Measurements from ENCODE around the gene NUDT8. TPM values are rescaled to one million over a fixed set of nuclear protein-coding genes. Genes with fewer than 3 reads are reported as not detected.

Gene NUDT8
- total RNA-seq, 4 donors from 2014 or later = 16.7 to 67.7 (median 51.1) TPM

DNA sequence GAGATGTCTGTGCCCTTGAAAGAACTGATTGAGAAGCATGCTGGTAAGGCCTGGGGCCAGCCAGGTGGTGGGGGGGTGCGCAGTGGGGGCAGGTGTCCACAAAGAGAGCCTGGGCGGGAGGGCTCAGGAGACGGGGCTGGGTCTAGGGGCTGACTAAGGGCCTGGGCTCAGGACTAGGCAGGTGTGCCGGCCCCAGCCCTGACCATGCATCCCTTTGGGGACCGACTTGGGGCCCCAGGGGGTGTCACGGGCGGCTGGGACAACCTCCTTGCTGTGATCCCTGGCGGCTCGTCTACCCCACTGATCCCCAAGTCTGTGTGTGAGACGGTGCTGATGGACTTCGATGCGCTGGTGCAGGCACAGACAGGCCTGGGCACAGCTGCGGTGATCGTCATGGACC, 18.6 kb downstream of the NUDT8 start:
- peaks cover 21 to 30% of the 10 kb centered on the region in 2 donors for H3K36me3 ChIP-seq

DNA sequence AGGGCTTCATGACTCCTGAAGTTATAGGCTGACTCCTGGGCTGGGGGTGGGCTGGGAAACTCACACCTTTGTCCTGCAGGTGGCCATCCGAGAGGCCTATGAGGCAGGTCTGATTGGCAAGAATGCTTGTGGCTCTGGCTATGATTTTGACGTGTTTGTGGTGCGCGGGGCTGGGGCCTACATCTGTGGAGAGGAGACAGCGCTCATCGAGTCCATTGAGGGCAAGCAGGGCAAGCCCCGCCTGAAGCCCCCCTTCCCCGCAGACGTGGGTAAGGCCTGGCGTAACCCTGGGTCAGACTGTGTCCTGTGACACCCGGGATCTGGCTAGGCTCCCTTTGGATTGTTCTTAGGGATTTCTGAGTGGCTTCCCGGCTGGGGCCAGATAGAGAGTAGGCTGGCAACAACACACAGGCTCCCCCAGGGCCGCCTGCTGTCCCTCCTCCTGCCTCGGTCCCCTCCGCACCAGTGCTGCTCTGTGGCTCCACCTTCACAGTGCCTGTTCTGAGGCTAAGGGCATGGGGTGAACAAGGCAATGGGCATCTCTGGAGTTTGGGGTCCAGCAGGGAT, 19.4 kb downstream of the NUDT8 start:
- Histone ChIP-seq H3K27ac (no peak overlapping the region), H3K36me3 (peaks cover 21 to 30% of the 10 kb centered on the region in 2 donors), H3K4me1 (peaks cover 20 to 38% of the 10 kb centered on the region in 2 donors), H3K9me3 (no peaks in the 10 kb centered on the region), H3K4me3 (replicated peaks in 1 of 3) (no peak overlapping the region), H3K27me3 (no peaks in the 10 kb centered on the region)
- DNase-seq = no peak
- WGBS, 2 donors = 87 to 92% methylated on average over 12 to 14 of the region's 15 CpGs
- intact Hi-C loops (cut with DNase I) = no loop called here
- no peak for TF ChIP-seq POLR2A (IDR thresholded peaks at IDR 0.05)
- TF ChIP-seq, protein P1, sequence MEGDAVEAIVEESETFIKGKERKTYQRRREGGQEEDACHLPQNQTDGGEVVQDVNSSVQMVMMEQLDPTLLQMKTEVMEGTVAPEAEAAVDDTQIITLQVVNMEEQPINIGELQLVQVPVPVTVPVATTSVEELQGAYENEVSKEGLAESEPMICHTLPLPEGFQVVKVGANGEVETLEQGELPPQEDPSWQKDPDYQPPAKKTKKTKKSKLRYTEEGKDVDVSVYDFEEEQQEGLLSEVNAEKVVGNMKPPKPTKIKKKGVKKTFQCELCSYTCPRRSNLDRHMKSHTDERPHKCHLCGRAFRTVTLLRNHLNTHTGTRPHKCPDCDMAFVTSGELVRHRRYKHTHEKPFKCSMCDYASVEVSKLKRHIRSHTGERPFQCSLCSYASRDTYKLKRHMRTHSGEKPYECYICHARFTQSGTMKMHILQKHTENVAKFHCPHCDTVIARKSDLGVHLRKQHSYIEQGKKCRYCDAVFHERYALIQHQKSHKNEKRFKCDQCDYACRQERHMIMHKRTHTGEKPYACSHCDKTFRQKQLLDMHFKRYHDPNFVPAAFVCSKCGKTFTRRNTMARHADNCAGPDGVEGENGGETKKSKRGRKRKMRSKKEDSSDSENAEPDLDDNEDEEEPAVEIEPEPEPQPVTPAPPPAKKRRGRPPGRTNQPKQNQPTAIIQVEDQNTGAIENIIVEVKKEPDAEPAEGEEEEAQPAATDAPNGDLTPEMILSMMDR (IDR thresholded peaks at IDR 0.05) = no peak

More for the DNA sequence above, 18.6 kb downstream of the NUDT8 start:
- TF ChIP-seq POLR2A (IDR thresholded peaks at IDR 0.05) = no peak
- TF ChIP-seq, protein P1 (IDR thresholded peaks at IDR 0.05) = no peak
- 95 to 100% methylated on average over 2 to 13 of the region's 14 CpGs for WGBS, 2 donors
- no peak overlapping the region for H3K27ac ChIP-seq
- DNase-seq = no peak
- peaks cover 25 to 43% of the 10 kb centered on the region in 2 donors for H3K4me1 ChIP-seq
- intact Hi-C loops (cut with DNase I) = no loop called here
- no peaks in the 10 kb centered on the region for H3K9me3 ChIP-seq
- H3K4me3 ChIP-seq (replicated peaks in 1 of 3) = no peak overlapping the region
- H3K27me3 ChIP-seq = no peaks in the 10 kb centered on the region

DNA sequence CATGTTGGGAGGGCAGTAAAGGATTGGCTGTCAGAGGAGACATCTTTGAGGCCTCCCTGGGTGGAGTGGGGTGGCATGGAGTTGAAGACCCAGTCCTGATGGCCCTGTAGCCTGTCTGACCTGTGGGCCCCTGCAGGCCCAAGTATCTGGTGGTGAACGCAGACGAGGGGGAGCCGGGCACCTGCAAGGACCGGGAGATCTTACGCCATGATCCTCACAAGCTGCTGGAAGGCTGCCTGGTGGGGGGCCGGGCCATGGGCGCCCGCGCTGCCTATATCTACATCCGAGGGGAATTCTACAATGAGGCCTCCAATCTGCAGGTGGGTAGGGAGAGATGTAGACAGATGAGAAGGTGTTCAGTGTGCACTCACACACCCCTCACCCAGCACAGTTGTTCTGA, 20.4 kb downstream of the NUDT8 start:
- TF ChIP-seq, protein P1 (IDR thresholded peaks at IDR 0.05) = no peak
- no peak for TF ChIP-seq POLR2A (IDR thresholded peaks at IDR 0.05)
- no peak overlapping the region for H3K4me3 ChIP-seq (replicated peaks in 1 of 3)
- no peaks in the 10 kb centered on the region for H3K9me3 ChIP-seq
- 94 to 96% methylated on average over 10 of the region's 10 CpGs for WGBS, 2 donors
- no peak for DNase-seq
- H3K36me3 ChIP-seq = peaks cover 21 to 30% of the 10 kb centered on the region in 2 donors
- no peak overlapping the region for H3K27ac ChIP-seq
- intact Hi-C loops (cut with DNase I) = no loop called here
- peaks cover 13 to 27% of the 10 kb centered on the region in 2 donors for H3K4me1 ChIP-seq
- no peaks in the 10 kb centered on the region for H3K27me3 ChIP-seq

DNA sequence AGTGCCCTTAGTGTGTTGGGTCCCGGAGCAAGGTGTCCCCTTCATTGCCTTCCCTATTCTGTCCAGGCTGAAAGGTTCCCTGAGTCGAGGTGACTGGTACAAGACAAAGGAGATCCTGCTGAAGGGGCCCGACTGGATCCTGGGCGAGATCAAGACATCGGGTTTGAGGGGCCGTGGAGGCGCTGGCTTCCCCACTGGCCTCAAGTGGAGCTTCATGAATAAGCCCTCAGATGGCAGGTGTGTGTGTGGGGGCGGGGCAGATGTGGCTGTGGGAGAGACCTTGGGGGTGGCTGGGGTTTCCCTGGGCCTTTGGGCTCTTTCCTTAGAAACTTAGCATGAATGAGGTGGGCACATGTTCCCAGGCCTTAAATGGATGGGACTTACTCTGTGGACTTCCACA, 21.3 kb downstream of the NUDT8 start:
- H3K36me3 ChIP-seq = peaks cover 21 to 30% of the 10 kb centered on the region in 2 donors
- TF ChIP-seq POLR2A (IDR thresholded peaks at IDR 0.05) = no peak
- TF ChIP-seq, protein P1 (IDR thresholded peaks at IDR 0.05) = no peak
- no peak overlapping the region for H3K27ac ChIP-seq
- 92 to 96% methylated on average over 7 to 8 of the region's 8 CpGs for WGBS, 2 donors
- DNase-seq = no peak
- H3K27me3 ChIP-seq = no peaks in the 10 kb centered on the region
- H3K9me3 ChIP-seq = no peaks in the 10 kb centered on the region
- intact Hi-C loops (cut with DNase I) = no loop called here
- peaks cover 13 to 19% of the 10 kb centered on the region in 2 donors for H3K4me1 ChIP-seq
- H3K4me3 ChIP-seq (replicated peaks in 1 of 3) = no peak overlapping the region

DNA sequence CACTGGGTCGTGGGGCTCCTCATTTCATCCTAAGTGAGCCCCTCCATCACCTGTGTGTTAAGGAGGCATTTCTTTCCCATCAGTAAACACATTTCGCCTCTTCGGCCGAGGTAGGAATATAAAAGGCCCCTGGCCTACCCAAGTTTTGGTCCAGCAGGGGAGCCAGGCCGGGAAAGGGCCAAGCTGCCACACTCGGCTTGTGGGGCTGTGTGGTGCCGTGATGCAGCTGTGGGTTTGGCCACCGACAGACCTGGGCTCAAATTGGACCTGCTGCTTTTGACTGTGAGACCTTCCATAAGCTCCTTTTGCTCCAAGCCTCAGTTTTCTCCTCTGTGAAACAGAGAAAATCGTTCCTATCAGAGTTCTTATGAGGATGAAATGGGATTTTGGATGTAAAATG, 22.2 kb downstream of the NUDT8 start:
- intact Hi-C loops (cut with DNase I) = no loop called here
- Histone ChIP-seq H3K4me1 (peaks cover 13 to 17% of the 10 kb centered on the region in 2 donors), H3K4me3 (replicated peaks in 1 of 3) (peak overlapping the region; percentile 69 to 86 (median 71)), H3K36me3 (peaks cover 19 to 30% of the 10 kb centered on the region in 2 donors), H3K27ac (peak overlapping the region in 2 of 3 donors; percentile 74 to 88), H3K27me3 (no peaks in the 10 kb centered on the region), H3K9me3 (no peaks in the 10 kb centered on the region)
- 39 to 47% methylated on average over 8 to 9 of the region's 9 CpGs for WGBS, 2 donors
- DNase-seq = no peak
- TF ChIP-seq POLR2A (IDR thresholded peaks at IDR 0.05) = no peak
- TF ChIP-seq, protein P1 (IDR thresholded peaks at IDR 0.05) = no peak

All from thyroid gland (tissue), 4 donors.